Left ventricle myocardium superior (tissue), 1 donor: ENCODE results near the gene CPZ. TPM values are rescaled to one million over a fixed set of nuclear protein-coding genes. Genes with fewer than 3 reads are reported as not detected.

Source experiments
- ATAC-seq: fragments of 200-7000 bp; cut with Tn5 transposase; one replicate; pipeline ENCODE4 v1.9.1; 2020; ENCODE audit warnings: mild to moderate bottlenecking, moderate library complexity
- DNase-seq: peaks from one replicate; pipeline ENCODE4 v3.0.0-alpha.2; 2020
- intact Hi-C: fragments of 100-400 bp; cut with micrococcal nuclease; formaldehyde crosslinking; loops from one replicate; pipeline ENCODE4 v1.11.0; 2022
- total RNA-seq: library from RNA; stranded (reverse); fragmentation: NEBNext Ultra II Directional; extraction: Animal tissue kit (Norgen Biotek cat#: 25700); gene quantifications from one replicate; pipeline ENCODE4 v1.2.1, GENCODE V29; 2021
- donor health status: DM: no; HTN: yes; CAD: no; lungs with severe emphysema.

CPZ gene
- total RNA-seq, 1 donor from 2014 or later = 1.2 TPM

- no peak for ATAC-seq
- intact Hi-C loops = no loop called here
- DNase-seq = no peak
Measured at GRCh38 chr4:8605289-8605688, 12.7 kb downstream of the CPZ start.

GRCh38 chr4:8606476-8606875 lies 13.9 kb downstream of the CPZ start:
- DNase-seq (no peak), ATAC-seq (no peak)
- intact Hi-C loops = no loop called here

GRCh38 chr4:8606966-8607365 lies 14.4 kb downstream of the CPZ start:
- DNase-seq (no peak), ATAC-seq (no peak)
- intact Hi-C loops = no loop called here

GRCh38 chr4:8607603-8608481 lies 15.3 kb downstream of the CPZ start:
- ATAC-seq (peak; percentile 26), DNase-seq (peak; percentile 55)
- intact Hi-C loops = no loop called here

GRCh38 chr4:8608714-8609391 lies 16.3 kb downstream of the CPZ start:
- ATAC-seq = no peak
- DNase-seq = no peak
- intact Hi-C loops = no loop called here

GRCh38 chr4:8609406-8609805 lies 16.8 kb downstream of the CPZ start:
- ATAC-seq = no peak
- no peak for DNase-seq
- intact Hi-C loops = no loop called here

- DNase-seq (no peak), ATAC-seq (no peak)
- intact Hi-C loops = no loop called here
Measured at GRCh38 chr4:8609824-8610350, 17.3 kb downstream of the CPZ start.

- intact Hi-C loops = no loop called here
- DNase-seq = peak; percentile 40
Measured at GRCh38 chr4:8610858-8611616, 18.5 kb downstream of the CPZ start.

GRCh38 chr4:8612646-8613045 lies 20.1 kb downstream of the CPZ start:
- ATAC-seq (no peak), DNase-seq (no peak)
- intact Hi-C loops = no loop called here

More at GRCh38 chr4:8610858-8611616, 18.5 kb downstream of the CPZ start:
- peak; percentile 75 for ATAC-seq

- intact Hi-C loops = no loop called here
- ATAC-seq (no peak), DNase-seq (peak; percentile 3)
Measured at GRCh38 chr4:8613421-8614364, 21.1 kb downstream of the CPZ start.

GRCh38 chr4:8614365-8615193 lies 22.0 kb downstream of the CPZ start:
- ATAC-seq = no peak
- peak; percentile 3 for DNase-seq

GRCh38 chr4:8615366-8615765 lies 22.8 kb downstream of the CPZ start:
- intact Hi-C loops = no loop called here
- ATAC-seq = no peak
- peak; percentile 8 for DNase-seq

More at GRCh38 chr4:8614365-8615193, 22.0 kb downstream of the CPZ start:
- intact Hi-C loops = no loop called here

GRCh38 chr4:8615921-8616787 lies 23.6 kb downstream of the CPZ start:
- no peak for ATAC-seq
- peak; percentile 16 for DNase-seq
- intact Hi-C loops = no loop called here

GRCh38 chr4:8616831-8617230 lies 24.3 kb downstream of the CPZ start:
- no peak for ATAC-seq
- intact Hi-C loops = no loop called here
- no peak for DNase-seq

- intact Hi-C loops = no loop called here
- DNase-seq = no peak
- ATAC-seq = no peak
Measured at GRCh38 chr4:8617486-8618040, 25.0 kb downstream of the CPZ start.

GRCh38 chr4:8618421-8618820 lies 25.9 kb downstream of the CPZ start:
- intact Hi-C loops = no loop called here
- peak; percentile 9 for DNase-seq
- ATAC-seq = no peak
